Measurements from ENCODE around the gene EPB41L2. TPM values are rescaled to one million over a fixed set of nuclear protein-coding genes. Genes with fewer than 3 reads are reported as not detected.
A peak's percentile ranks its signal among the peaks of the same experiment; 100 is the strongest.

EPB41L2 gene
- total RNA-seq, 6 donors from 2014 or later: 68.7 to 201 (median 98.2) TPM

DNA sequence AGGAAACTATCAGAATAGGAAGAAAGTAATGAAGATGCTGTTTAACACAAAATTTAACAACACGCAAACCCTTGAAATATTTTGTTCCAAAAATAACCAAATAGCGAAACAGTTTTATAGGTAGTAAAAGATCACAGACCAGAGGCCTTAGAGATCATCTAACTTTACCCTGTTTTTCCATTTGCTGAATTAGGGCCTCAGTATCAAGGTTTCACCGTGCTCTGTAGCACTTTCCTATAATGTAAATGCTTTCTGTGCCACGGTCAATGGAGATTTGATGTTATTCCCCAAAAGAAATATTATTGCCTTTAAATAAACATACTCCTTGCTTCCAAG, 23.7 kb downstream of the EPB41L2 start:
- Histone ChIP-seq H3K27me3 (no peaks in the 10 kb centered on the region), H3K4me3 (no peak overlapping the region), H3K36me3 (no peaks in the 10 kb centered on the region), H3K27ac (no peak overlapping the region), H3K9me3 (no peaks in the 10 kb centered on the region), H3K4me1 (peaks cover 0 to 5% (median 4%) of the 10 kb centered on the region in 4 donors)
- TF ChIP-seq EP300 (IDR thresholded peaks at IDR 0.05) (no peak), POLR2AphosphoS5 (IDR thresholded peaks at IDR 0.05) (no peak), POLR2A (IDR thresholded peaks at IDR 0.05) (no peak)
- TF ChIP-seq, protein P1, sequence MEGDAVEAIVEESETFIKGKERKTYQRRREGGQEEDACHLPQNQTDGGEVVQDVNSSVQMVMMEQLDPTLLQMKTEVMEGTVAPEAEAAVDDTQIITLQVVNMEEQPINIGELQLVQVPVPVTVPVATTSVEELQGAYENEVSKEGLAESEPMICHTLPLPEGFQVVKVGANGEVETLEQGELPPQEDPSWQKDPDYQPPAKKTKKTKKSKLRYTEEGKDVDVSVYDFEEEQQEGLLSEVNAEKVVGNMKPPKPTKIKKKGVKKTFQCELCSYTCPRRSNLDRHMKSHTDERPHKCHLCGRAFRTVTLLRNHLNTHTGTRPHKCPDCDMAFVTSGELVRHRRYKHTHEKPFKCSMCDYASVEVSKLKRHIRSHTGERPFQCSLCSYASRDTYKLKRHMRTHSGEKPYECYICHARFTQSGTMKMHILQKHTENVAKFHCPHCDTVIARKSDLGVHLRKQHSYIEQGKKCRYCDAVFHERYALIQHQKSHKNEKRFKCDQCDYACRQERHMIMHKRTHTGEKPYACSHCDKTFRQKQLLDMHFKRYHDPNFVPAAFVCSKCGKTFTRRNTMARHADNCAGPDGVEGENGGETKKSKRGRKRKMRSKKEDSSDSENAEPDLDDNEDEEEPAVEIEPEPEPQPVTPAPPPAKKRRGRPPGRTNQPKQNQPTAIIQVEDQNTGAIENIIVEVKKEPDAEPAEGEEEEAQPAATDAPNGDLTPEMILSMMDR (IDR thresholded peaks at IDR 0.05): no peak
- DNase-seq (no peak), ATAC-seq (ENCODE audit: low FRiP score in 2 of 2) (no peak)
- WGBS, 2 donors: 86 to 88% methylated on average over 4 of the region's 4 CpGs

DNA sequence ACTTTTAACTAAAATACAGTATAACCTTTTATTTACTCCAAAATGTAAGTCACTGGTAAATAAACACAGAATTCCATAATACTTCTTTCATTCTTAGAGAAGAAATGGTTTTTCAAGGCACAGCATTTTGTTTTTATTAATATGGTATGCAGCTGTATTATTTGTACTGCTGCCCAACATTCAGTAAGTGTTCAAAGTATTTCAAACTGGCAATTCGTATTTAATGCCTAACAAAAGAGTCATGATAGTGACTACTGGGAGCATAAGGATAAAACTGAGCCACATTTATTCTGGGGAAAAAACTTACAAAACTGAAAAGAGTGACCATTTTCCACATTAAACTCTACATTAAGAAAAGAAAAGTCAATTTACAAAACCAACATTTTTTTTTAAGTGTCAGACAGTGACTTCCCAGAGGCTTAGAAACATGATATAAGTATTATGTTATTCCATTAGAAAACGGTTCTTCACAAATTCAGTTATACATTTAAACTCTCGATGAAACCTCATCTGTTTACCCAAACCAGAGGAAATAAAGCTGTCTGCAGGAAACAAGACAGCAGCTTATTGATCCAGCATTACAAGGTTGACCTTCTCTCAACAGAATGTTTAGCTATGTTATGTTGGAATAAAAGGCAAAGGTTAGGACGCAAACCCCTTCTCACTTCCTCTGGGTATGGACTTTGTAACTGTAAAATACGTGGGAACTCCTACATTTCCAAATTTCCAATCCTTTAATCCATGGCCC, 24.3 kb downstream of the EPB41L2 start:
- ATAC-seq (ENCODE audit: low FRiP score in 2 of 2) (peak in 1 of 2 donors; percentile 52), DNase-seq (no peak)
- Histone ChIP-seq H3K27me3 (no peaks in the 10 kb centered on the region), H3K4me1 (peaks cover 0 to 5% (median 4%) of the 10 kb centered on the region in 4 donors), H3K36me3 (no peaks in the 10 kb centered on the region), H3K4me3 (no peak overlapping the region), H3K27ac (no peak overlapping the region), H3K9me3 (no peaks in the 10 kb centered on the region)
- WGBS, 2 donors: 56 to 58% methylated on average over 5 of the region's 5 CpGs
- TF ChIP-seq POLR2AphosphoS5 (IDR thresholded peaks at IDR 0.05) (no peak), EP300 (IDR thresholded peaks at IDR 0.05) (no peak), POLR2A (IDR thresholded peaks at IDR 0.05) (no peak)
- TF ChIP-seq, protein P1 (IDR thresholded peaks at IDR 0.05): no peak

DNA sequence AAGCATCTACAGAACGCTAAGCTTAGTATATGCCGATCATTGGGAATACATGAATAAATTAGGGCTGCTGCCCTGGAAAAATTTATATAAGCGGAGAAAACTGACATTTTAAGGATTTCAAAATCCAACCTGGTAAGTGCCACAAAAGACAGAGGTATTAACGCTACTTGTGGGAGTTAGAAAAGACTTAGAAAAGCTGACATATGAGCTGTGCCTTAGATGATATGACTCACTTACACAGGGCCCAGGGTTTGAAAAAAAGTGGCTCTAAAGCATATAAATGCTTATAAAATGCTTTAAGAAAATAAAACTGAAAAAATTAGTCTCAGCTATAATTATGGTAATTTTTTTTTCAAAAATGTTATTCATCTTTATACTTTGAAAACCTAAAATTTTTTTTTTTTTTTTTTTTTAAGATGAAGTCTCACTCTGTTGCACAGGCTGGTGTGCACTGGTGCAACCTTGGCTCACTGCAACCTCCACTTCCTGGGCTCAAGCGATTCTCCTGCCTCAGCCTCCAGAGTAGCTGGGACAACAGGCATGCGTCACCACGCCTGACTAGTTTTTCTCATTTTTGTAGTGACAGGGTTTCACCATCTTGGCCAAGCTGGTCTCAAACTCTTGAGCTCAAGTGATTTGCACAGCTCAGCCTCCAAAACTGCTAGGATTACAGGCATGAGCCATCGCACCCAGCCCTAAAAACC, 25.7 kb downstream of the EPB41L2 start:
- DNase-seq (no peak), ATAC-seq (ENCODE audit: low FRiP score in 2 of 2) (no peak)
- H3K27me3 ChIP-seq: no peaks in the 10 kb centered on the region
- 82 to 86% methylated on average over 8 of the region's 8 CpGs for WGBS, 2 donors
- no peak for TF ChIP-seq POLR2AphosphoS5 (IDR thresholded peaks at IDR 0.05)
- TF ChIP-seq, protein P1 (IDR thresholded peaks at IDR 0.05): no peak
- TF ChIP-seq POLR2A (IDR thresholded peaks at IDR 0.05): no peak
- no peak for TF ChIP-seq EP300 (IDR thresholded peaks at IDR 0.05)
- H3K36me3 ChIP-seq: no peaks in the 10 kb centered on the region
- H3K27ac ChIP-seq: no peak overlapping the region
- no peak overlapping the region for H3K4me3 ChIP-seq
- peaks cover 0 to 5% (median 4%) of the 10 kb centered on the region in 4 donors for H3K4me1 ChIP-seq
- no peaks in the 10 kb centered on the region for H3K9me3 ChIP-seq

DNA sequence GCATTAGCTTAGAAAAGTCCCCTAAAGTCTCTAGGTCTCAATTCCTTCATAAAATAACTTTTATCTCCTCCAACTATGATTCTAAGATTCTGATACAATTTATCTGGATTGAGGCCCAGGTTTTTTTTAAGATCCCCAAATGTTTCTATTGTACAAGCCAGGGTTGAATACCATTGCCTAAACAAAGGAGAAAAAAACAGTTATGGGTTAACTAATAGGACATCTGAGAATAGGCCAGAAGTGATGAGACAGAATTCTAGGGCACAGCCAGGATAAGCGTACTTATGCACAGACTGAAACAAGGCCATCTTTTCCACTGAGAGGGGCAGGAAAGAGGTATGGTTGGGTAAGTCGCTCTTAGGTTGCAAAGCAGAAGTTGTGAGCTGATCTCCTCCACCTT, 26.4 kb downstream of the EPB41L2 start:
- TF ChIP-seq EP300 (IDR thresholded peaks at IDR 0.05) (no peak), POLR2AphosphoS5 (IDR thresholded peaks at IDR 0.05) (no peak), POLR2A (IDR thresholded peaks at IDR 0.05) (no peak)
- TF ChIP-seq, protein P1 (IDR thresholded peaks at IDR 0.05): no peak

More for the DNA sequence above, 26.4 kb downstream of the EPB41L2 start:
- Histone ChIP-seq H3K9me3 (no peaks in the 10 kb centered on the region), H3K36me3 (no peaks in the 10 kb centered on the region), H3K27me3 (no peaks in the 10 kb centered on the region), H3K4me1 (peaks cover 0 to 5% (median 2%) of the 10 kb centered on the region in 4 donors), H3K4me3 (no peak overlapping the region), H3K27ac (no peak overlapping the region)
- ATAC-seq (ENCODE audit: low FRiP score in 2 of 2) (no peak), DNase-seq (no peak)
- 81 to 86% methylated on average over 2 of the region's 2 CpGs for WGBS, 2 donors

Data from upper lobe of left lung (tissue), 6 donors.